ENCODE data around the gene UNC45A. TPM values are rescaled to one million over a fixed set of nuclear protein-coding genes. Genes with fewer than 3 reads are reported as not detected.

Gene UNC45A
- total and polyA plus RNA-seq, 2 donors (not counting 1 experiment from before 2014, with no cell fraction given), result 56.3 to 79.0 TPM

DNA sequence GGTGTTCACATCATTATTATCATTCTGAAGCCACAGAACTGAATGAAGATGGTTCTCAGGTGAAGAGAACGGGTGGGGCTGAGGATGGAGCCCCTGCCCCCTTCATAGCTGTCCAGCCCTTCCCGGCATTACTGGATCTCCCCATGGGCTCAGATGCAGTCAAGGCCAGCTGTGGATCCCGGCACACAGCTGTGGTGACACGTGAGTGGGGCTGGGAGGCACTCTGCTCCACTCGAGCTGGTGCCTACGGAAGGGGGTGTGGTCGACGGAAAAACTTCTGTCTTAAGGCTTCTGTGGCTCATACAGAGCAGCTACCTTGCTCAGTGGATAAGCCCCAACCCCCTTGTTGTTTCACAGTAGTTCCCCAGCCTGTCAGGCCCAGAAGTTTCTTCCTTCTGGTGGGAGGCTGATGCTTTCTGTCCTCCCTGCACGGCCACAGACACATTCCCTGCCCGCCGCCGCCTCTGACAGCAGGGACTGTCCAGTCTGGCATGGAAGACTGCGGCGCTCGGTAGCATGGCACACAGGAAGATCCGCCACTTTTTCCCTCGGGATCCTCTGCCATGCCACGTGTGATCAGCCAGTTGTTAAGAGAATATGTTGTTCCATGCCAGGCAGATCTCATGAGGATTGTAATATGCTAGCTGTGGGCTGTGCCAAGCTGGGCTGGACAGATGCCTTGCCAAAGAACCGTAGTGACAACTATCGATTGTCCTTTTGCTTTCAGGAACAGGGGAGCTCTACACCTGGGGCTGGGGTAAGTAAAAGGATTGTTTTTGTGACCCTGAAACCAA is 25.4 kb downstream of the UNC45A start:
- H3K27ac ChIP-seq (ENCODE audit: low read length in 2 of 2), result no peak overlapping the region
- no peaks in the 10 kb centered on the region for H3K9me3 Mint-ChIP-seq (ENCODE audit: insufficient read depth)
- H3K9me3 ChIP-seq (ENCODE audit: control extremely low read depth in 1 of 3, control insufficient read depth in 2 of 3, insufficient read depth in 1 of 3, low read length in 2 of 3), result no peaks in the 10 kb centered on the region
- no peaks in the 10 kb centered on the region for H3K27me3 Mint-ChIP-seq
- H3K27me3 ChIP-seq (replicated peaks in 1 of 4; ENCODE audit: control extremely low read depth in 1 of 4, control insufficient read depth in 3 of 4, insufficient read depth in 4 of 4, low read length in 3 of 4), result no peaks in the 10 kb centered on the region
- H3K4me3 ChIP-seq (ENCODE audit: control extremely low read depth in 1 of 5, extremely low read depth in 1 of 5, insufficient read depth in 1 of 5, low read depth in 2 of 5, low read length in 4 of 5), result no peak overlapping the region
- H3K4me1 Mint-ChIP-seq, result peaks cover 12% of the 10 kb centered on the region
- H3K27ac Mint-ChIP-seq, result no peak overlapping the region
- WGBS (ENCODE audit: insufficient coverage), result 92% methylated on average over 20 of the region's 20 CpGs
- no peak overlapping the region for H2AFZ ChIP-seq (ENCODE audit: insufficient read depth, low read depth, low read length, poor library complexity, severe bottlenecking)
- H3K36me3 ChIP-seq (replicated peaks in 1 of 2; ENCODE audit: control extremely low read depth in 1 of 2, control insufficient read depth in 1 of 2, extremely low read depth in 1 of 2, insufficient read depth in 2 of 2, low read length in 1 of 2), result peaks cover 0 to 29% of the 10 kb centered on the region in 2 experiments
- intact Hi-C loops (cut with micrococcal nuclease), result no loop called here
- ATAC-seq (ENCODE audit: low read depth) (no peak), DNase-seq (no peak)
- H3K4me1 ChIP-seq (ENCODE audit: control insufficient read depth in 2 of 2, insufficient read depth in 2 of 2, low read length in 2 of 2), result peaks cover 10 to 14% of the 10 kb centered on the region in 2 donors
- peaks cover 10% of the 10 kb centered on the region for H3K79me2 ChIP-seq (ENCODE audit: control insufficient read depth, insufficient read depth, low read length)
- peaks cover 9% of the 10 kb centered on the region for H4K20me1 ChIP-seq (ENCODE audit: control insufficient read depth, insufficient read depth, low read length, poor library complexity, severe bottlenecking)
- no peak overlapping the region for H3K4me3 Mint-ChIP-seq
- ChIA-PET CTCF (interaction anchor here (8.7 kb wide), 1 partner anchor 28 kb away, joined by 118 read pairs; the partner anchor contains the start of genes HDDC3 and UNC45A), POLR2A (no interaction called here)
- TF ChIP-seq, protein P1, sequence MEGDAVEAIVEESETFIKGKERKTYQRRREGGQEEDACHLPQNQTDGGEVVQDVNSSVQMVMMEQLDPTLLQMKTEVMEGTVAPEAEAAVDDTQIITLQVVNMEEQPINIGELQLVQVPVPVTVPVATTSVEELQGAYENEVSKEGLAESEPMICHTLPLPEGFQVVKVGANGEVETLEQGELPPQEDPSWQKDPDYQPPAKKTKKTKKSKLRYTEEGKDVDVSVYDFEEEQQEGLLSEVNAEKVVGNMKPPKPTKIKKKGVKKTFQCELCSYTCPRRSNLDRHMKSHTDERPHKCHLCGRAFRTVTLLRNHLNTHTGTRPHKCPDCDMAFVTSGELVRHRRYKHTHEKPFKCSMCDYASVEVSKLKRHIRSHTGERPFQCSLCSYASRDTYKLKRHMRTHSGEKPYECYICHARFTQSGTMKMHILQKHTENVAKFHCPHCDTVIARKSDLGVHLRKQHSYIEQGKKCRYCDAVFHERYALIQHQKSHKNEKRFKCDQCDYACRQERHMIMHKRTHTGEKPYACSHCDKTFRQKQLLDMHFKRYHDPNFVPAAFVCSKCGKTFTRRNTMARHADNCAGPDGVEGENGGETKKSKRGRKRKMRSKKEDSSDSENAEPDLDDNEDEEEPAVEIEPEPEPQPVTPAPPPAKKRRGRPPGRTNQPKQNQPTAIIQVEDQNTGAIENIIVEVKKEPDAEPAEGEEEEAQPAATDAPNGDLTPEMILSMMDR (IDR thresholded peaks at IDR 0.05), result no peak
- no peak for TF ChIP-seq EZH2 (IDR thresholded peaks at IDR 0.05; ENCODE audit: borderline replicate concordance, insufficient read depth, low read depth, low read length, poor library complexity, severe bottlenecking)
- H3K9ac ChIP-seq (ENCODE audit: low read length), result no peak overlapping the region
- H3K4me2 ChIP-seq (replicated peaks; ENCODE audit: low read depth, low read length, poor library complexity, severe bottlenecking), result no peak overlapping the region

DNA sequence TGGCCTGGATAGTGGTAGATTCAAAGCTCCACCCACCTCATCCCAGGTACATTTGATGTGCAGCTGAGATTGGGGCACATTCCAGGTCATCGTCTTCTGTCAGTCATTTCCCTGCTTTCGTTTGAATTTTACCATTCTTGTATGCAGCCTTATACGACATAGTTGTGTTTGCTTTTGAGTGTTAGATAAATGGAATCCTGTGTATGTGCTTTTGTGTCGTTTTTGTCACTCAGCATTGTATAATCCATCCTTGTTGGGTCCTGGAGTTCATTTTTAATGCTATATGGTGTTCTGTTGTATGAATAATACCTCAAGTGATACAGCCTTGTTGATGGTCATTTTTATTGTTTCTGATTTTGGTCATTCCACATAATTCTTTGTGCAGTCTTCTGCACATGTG is 26.9 kb downstream of the UNC45A start:
- H4K20me1 ChIP-seq (ENCODE audit: control insufficient read depth, insufficient read depth, low read length, poor library complexity, severe bottlenecking), result no peaks in the 10 kb centered on the region
- 92% methylated on average over 4 of the region's 4 CpGs for WGBS (ENCODE audit: insufficient coverage)
- no peaks in the 10 kb centered on the region for H3K27me3 ChIP-seq (replicated peaks in 1 of 4; ENCODE audit: control extremely low read depth in 1 of 4, control insufficient read depth in 3 of 4, insufficient read depth in 4 of 4, low read length in 3 of 4)
- peaks cover 0 to 34% of the 10 kb centered on the region in 2 experiments for H3K36me3 ChIP-seq (replicated peaks in 1 of 2; ENCODE audit: control extremely low read depth in 1 of 2, control insufficient read depth in 1 of 2, extremely low read depth in 1 of 2, insufficient read depth in 2 of 2, low read length in 1 of 2)
- no peaks in the 10 kb centered on the region for H3K27me3 Mint-ChIP-seq
- H3K27ac Mint-ChIP-seq, result no peak overlapping the region
- ATAC-seq (ENCODE audit: low read depth) (no peak), DNase-seq (no peak)
- H3K4me1 ChIP-seq (ENCODE audit: control insufficient read depth in 2 of 2, insufficient read depth in 2 of 2, low read length in 2 of 2), result no peaks in the 10 kb centered on the region
- no peak overlapping the region for H3K9ac ChIP-seq (ENCODE audit: low read length)
- H3K79me2 ChIP-seq (ENCODE audit: control insufficient read depth, insufficient read depth, low read length), result no peaks in the 10 kb centered on the region
- intact Hi-C loops (cut with micrococcal nuclease), result no loop called here
- H3K9me3 ChIP-seq (ENCODE audit: control extremely low read depth in 1 of 3, control insufficient read depth in 2 of 3, insufficient read depth in 1 of 3, low read length in 2 of 3), result no peaks in the 10 kb centered on the region
- peaks cover 4% of the 10 kb centered on the region for H3K4me1 Mint-ChIP-seq
- no peak overlapping the region for H3K27ac ChIP-seq (ENCODE audit: low read length in 2 of 2)
- H2AFZ ChIP-seq (ENCODE audit: insufficient read depth, low read depth, low read length, poor library complexity, severe bottlenecking), result no peak overlapping the region
- no peak overlapping the region for H3K4me2 ChIP-seq (replicated peaks; ENCODE audit: low read depth, low read length, poor library complexity, severe bottlenecking)
- ChIA-PET POLR2A (no interaction called here), CTCF (no interaction called here)
- TF ChIP-seq, protein P1 (IDR thresholded peaks at IDR 0.05), result no peak
- TF ChIP-seq EZH2 (IDR thresholded peaks at IDR 0.05; ENCODE audit: borderline replicate concordance, insufficient read depth, low read depth, low read length, poor library complexity, severe bottlenecking), result no peak
- no peak overlapping the region for H3K4me3 Mint-ChIP-seq
- no peaks in the 10 kb centered on the region for H3K9me3 Mint-ChIP-seq (ENCODE audit: insufficient read depth)
- H3K4me3 ChIP-seq (ENCODE audit: control extremely low read depth in 1 of 5, extremely low read depth in 1 of 5, insufficient read depth in 1 of 5, low read depth in 2 of 5, low read length in 4 of 5), result no peak overlapping the region
